Measurements from ENCODE around the gene NFE2L1.

DNA sequence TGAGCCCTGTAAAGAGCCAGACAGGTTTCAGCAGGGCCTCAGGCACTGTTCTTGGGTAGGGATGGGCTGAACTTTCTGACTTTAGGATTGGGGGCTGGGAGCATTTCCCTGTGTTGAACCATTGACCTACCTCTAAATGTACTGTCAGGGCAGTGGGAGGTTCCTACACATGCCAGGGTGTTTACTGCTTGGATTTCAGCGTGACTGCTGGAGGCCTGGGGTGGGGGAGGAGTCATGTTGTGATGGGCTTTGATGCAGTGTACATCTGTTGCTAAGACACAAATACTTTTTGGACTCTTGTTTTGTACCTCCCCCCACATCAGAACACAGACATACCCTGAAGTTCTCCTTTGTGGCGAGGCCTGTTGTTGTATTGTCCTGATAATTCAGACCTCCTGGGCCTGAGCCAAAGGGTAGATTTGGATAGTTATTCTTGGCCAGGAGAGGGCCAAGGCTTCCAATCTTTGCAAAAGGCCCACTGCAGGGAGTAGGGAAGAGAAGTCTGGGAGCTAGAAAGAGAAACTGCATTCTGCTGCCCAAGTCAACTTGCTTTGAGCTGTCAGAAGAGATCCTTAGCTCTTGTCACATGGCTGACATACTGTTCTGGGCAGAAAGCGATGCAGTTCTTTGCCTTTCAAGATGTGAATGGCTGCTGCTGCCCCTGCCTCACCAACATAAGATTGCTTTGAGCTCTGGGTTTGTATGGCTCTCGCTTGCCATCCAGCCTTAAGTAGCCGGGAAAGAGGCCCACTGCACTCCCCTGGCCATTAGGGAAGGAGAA lies 3.7 kb downstream of the NFE2L1 start:
- TF ChIP-seq, protein P1, sequence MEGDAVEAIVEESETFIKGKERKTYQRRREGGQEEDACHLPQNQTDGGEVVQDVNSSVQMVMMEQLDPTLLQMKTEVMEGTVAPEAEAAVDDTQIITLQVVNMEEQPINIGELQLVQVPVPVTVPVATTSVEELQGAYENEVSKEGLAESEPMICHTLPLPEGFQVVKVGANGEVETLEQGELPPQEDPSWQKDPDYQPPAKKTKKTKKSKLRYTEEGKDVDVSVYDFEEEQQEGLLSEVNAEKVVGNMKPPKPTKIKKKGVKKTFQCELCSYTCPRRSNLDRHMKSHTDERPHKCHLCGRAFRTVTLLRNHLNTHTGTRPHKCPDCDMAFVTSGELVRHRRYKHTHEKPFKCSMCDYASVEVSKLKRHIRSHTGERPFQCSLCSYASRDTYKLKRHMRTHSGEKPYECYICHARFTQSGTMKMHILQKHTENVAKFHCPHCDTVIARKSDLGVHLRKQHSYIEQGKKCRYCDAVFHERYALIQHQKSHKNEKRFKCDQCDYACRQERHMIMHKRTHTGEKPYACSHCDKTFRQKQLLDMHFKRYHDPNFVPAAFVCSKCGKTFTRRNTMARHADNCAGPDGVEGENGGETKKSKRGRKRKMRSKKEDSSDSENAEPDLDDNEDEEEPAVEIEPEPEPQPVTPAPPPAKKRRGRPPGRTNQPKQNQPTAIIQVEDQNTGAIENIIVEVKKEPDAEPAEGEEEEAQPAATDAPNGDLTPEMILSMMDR (IDR thresholded peaks at IDR 0.05): no peak
- no peak for TF ChIP-seq POLR2A (IDR thresholded peaks at IDR 0.05)
